GM18867 (cell line): ENCODE data around the gene NACC2.

Experiments used
- ATAC-seq: cut with Tn5 transposase; IDR thresholded peaks from one replicate; pipeline ENCODE4 v1.9.1; 2021; ENCODE audit warnings: mild to moderate bottlenecking, moderate library complexity; ENCODE audit not compliant: unreplicated experiment

NACC2 gene

DNA sequence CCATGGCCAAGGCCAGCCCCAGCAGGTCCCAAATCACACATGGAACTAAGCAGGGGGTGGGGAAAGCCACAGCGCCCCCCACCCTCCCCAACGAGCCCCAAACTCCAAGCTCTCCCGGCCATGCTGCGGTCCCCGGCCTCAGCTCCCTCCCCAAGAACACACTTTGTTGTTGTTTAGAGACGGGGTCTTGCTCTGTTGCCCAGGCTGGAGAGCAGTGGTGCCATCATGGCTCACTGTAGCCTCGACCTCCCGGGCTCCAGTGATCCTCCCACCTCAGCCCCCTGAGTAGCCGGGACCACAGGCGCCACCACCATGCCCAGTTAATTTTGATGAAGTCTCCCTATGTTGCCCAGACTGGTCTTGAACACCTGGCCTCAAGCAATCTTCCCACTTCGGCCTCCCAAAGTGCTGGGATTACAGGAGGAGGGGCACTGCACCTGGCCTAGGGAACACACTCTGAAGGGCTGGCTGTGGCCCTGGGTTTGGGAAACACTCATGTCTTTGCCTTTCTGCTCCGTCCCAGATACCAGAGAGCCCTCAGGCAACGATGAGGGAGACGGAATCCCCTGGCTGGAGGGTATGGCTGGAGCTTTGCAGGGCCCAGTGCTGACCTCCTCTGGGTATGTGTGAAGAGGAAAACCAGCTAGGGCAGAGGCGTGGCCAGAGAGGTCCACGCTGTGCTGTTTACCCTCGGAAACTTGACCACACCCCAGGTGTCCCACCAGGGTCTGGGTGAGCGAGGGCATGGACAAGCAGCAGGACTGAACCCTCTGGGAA lies 80.8 kb downstream of the NACC2 start:
- ATAC-seq: no peak

- no peak for ATAC-seq
These were observed 81.5 kb downstream of the NACC2 start for GRCh38 chr9:136013524-136014034.

DNA sequence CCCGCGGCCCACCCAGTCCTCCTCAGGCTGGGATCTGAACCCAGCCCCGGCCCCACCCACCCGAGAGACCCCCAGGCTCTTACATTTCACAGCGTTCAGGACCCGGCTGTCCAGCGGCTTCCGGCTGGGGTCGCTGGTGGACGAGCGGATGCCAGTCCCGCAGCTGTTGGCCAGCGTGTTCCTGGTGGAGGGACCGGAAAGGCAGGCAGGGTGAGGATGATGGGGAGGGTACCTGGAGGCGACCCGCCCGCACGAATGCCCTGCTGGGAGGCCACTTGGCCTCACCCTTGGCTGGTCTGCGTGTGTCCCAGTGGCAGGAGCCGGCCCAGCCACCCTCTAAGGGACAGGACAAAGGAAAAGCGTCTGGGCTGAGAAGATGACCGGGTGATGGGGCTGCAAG lies 82.0 kb downstream of the NACC2 start:
- no peak for ATAC-seq

GRCh38 chr9:136012651-136013050 lies 82.4 kb downstream of the NACC2 start:
- ATAC-seq: no peak

- no peak for ATAC-seq
These were observed 83.2 kb downstream of the NACC2 start for GRCh38 chr9:136011703-136012496.

DNA sequence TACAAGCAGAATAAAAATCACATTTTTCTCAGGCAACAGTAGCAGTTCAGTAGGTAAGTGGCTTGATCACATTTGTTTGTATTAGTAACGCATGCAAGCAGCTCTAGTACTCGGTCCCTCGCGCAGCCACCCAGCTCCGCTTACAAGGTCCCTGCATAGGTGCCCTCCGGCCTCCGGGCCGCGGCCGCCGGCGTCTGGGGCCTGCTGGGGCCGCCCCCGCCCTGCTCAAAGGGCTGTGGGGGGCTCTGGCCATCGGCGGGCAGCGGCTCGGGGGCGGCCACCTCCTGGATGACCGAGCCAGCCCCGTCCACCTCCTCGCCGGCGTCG lies 83.8 kb downstream of the NACC2 start:
- no peak for ATAC-seq

GRCh38 chr9:136010615-136011361 lies 84.3 kb downstream of the NACC2 start:
- ATAC-seq: no peak

DNA sequence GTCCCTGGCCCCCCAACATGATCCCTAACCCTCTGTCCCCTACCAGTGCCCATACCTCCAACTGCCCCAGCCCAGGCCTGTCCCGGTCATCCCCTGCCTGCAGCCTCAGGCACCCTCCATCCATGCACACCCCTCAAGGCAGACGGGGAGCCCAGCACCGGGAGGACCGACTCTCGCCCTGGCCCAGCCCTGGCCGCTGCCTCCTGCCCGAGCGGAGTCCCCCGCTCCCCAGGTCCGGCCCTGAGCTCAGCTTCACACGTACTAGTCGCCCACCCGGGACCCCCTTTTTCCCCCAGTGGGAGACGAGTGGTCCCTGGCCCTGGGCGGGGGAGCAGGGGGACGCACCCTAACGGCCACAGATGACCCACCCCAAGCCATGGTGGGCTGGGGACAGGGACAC lies 84.9 kb downstream of the NACC2 start:
- no peak for ATAC-seq

GRCh38 chr9:136009516-136009915 lies 85.6 kb downstream of the NACC2 start:
- no peak for ATAC-seq

DNA sequence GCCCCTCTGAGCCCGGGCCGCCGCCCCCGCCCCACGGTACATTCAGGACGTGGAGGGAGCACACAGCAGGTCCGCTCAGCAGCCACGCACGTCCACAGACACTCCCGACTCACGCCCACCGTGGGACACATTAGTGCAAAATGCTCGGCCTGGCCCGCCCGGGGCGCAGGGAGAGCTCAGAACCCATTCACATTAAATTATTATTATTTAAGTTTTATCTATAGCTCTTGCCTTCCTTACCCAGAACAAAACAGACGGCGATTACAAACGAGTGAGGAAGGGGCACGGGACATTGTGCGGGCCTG lies 86.4 kb downstream of the NACC2 start:
- no peak for ATAC-seq

- no peak for ATAC-seq
These were observed 87.0 kb downstream of the NACC2 start for GRCh38 chr9:136007934-136008692.

DNA sequence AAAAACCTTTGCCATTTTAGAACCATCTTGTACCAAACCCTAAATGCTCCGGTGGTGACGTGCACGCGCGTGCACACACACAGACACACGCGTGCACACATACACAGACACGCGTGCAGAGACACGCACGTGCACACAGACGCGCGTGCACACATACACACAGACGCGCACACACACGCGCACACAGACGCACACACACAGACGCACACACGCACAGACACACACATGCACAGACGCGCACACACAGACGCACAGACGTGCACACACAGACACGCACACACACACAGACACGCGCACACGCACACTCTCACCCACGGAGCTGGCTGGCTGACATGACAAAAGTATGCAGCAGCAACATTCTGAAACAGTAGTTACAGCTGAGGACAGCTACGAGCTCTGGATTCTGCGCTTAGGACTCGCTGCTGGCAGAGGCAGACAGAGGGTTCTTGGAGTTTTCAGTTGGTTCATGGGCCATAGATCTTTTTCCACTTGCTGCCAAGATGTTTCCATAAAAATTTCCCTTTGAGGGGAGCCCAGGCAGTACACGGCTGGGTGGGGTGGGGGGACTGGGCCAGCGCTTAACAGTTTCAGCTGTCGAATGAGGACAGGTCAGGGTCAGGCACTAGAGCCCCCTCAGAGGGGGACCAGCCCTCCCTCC lies 87.7 kb downstream of the NACC2 start:
- no peak for ATAC-seq

GRCh38 chr9:136006169-136006568 lies 88.9 kb downstream of the NACC2 start:
- no peak for ATAC-seq

DNA sequence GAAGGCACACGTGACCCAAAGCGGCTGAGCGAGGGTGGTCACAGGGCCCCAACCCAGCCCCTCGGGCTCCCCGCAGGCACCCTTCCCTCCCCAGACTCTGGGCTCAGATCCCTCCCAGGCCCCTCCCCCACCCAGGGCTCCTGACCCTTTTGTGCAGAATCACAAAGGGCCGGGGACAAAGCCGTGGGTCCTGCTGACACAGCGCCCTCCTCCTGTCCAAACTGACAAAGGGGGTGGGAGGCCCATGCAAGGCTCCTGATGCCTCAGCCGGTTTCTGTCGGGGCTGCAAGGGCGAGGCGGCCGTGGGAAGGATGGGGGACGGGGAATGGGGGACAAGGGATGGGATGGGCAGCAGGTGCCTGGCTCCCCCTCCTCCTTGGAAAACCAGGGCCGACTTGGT lies 90.4 kb downstream of the NACC2 start:
- no peak for ATAC-seq

DNA sequence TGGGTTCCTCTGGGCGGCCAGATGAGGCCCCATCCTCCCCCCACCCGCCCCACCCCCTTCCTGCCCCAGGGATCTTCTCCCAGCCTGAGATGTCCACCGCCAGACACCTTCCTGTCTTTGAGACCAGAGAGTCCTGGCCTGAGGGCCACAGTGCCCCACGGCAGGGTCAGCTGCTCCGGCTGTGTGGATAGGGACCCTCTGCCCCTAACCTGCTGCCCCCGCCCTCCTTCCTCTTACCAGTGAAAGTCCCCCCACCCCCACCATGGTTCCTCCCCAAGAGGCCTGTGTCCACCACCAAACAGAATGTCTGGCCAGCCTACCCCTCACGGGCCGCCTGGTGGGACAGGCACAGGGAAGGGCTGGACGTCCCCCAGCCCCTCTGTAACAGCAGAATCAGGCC lies 90.9 kb downstream of the NACC2 start:
- no peak for ATAC-seq

DNA sequence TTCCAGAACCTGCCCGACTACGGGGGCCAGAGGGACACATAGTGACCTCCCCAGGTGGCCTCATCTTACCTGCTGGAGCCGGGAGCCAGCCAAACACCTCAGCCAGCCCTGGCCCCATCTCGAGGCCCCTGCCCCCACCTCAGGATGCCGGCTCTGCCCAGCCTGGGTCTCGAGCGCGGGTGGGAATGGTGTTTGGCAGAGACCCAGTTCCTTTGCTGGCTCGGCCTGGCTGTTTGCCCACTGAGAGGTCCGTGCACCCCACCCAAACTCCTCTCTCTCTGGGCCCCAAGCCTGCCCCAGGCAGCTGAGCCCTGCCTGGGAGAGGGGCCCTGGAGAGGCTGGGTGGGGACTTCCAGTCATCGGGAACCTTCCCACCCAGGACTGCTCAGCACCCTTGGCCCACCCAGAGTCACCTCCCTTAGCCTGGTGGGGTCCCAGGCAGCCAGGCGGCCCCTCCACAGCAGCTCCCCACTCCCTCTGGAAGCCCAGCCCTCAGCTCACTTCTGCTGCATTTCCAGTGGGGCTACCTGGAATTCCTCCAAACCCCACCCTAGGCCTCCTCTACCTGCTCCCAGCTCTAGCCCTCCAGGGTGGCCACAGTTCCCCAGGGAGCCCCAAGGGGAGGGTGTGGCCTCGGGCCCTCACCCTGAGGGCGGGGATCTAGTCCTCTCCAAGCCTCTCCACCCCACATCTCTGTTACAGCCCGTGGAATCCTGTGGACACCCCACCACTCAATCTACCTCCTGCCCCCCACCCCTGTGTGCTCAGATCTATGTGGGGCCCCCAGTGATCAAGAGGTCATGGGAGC lies 91.5 kb downstream of the NACC2 start:
- no peak for ATAC-seq

DNA sequence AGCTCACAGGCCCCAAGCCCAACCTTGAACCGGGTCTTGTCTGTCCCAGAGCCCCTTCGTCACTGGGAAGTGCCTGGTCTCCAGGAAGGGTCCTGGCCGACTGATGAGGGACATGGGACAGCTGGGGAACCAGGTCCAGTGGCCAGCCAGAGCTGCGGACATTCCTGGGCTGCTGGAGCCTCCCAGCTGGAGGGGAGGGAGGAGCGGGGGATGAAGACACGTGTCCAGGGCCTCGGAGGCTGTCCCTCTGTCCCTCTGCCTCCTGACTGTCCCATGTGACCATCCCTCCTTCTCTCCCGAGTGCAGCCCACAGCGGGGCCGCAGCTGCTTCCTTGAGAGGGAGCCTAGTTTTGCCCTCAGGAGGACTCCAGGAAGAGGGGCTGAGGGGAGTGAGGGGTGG lies 92.2 kb downstream of the NACC2 start:
- no peak for ATAC-seq

DNA sequence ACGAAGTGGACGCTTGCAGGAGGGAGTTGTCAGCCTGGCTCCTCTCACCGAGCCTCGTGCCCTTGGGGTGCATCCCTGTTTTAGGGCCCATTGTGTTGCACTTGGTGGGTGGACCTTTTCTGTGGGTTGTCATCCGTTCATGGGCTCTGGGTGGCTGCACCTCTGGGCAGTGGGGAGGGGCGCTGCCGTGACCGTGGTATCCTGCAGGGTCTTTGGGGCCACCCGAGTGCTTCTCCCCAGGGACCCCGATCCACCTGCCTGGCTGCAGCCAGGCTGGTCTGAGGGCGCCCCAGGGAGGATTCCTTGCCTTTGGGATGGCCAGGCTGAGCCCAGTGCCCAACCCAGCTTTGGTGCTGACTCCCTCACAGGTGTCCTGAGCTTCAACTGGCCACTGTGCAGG lies 92.9 kb downstream of the NACC2 start:
- ATAC-seq: no peak

DNA sequence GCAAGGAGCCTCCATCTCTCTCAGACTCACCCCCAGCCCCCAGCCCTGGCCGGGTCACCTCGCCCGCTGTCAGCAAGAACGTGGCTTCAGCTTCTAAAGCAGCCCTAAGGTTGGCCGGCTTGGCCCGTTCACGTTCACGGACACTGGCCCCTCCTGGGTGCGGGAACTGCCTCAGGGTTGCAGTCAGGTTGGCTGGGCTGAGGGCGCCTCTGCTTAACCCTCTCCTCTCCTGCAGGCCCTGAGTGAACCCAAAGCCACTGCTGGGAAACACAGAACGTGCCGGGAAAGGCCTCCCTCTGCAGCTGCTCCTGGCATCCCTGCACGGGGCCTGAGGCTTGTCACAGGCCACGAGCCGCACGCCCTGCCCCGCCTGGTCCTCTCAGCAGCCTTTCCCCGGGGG lies 93.9 kb downstream of the NACC2 start:
- ATAC-seq: no peak
